CD4-positive, alpha-beta T cell treated with Interleukin-2 at 100 ng/mL for 4 hours (primary cell): Measurements from ENCODE around the gene HSPB1.
"Not testable (repeated sequence)": the region's sequence is repeated elsewhere in the genome, so short reads cannot be mapped to it uniquely, and the experiment has no call there.

Experiments used
- DNase-seq: peaks from one replicate; pipeline ENCODE4 v3.0.0-alpha.2; 2020; ENCODE audit warnings: low spot score

HSPB1 gene

DNA sequence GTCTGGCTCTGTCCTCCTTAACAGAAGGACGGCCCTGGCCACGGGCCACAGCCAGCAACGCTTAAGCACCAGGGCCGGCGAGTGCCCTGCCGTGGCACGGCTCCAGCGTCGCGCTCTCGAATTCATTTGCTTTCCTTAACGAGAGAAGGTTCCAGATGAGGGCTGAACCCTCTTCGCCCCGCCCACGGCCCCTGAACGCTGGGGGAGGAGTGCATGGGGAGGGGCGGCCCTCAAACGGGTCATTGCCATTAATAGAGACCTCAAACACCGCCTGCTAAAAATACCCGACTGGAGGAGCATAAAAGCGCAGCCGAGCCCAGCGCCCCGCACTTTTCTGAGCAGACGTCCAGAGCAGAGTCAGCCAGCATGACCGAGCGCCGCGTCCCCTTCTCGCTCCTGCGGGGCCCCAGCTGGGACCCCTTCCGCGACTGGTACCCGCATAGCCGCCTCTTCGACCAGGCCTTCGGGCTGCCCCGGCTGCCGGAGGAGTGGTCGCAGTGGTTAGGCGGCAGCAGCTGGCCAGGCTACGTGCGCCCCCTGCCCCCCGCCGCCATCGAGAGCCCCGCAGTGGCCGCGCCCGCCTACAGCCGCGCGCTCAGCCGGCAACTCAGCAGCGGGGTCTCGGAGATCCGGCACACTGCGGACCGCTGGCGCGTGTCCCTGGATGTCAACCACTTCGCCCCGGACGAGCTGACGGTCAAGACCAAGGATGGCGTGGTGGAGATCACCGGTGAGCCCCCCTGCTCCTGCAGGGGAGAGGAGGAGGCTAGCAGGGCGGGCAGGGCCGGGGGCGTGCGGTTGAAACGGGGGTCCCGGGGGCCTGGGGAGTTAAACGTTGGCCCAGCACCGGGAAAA lies at the start of gene HSPB1:
Gene HSPB1, plus strand, starts transcription at position 327 of the 855 bp plus-strand sequence. Its CDS starts 40 bp downstream, at position 367.
- DNase-seq = peak; percentile 79

DNA sequence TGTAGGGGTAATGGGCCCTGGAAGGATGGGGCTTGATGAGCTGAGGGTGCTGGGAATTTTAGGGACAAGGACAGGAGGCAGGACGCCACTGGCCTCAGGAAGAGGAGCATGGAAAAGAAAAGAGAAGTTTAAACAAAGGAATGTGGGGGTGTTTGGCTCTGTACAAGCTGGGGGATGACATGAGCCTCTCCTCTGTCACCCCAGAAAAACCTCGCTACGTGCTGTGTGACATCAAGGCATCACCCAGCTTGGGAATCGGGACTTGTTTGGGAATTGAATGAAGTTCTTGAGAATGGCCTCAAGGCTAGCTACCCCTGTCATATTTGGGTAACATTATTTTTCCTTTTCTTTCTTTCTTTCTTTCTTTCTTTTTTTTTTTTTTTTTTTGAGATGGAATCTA lies 47.7 kb upstream of the HSPB1 start:
- no peak for DNase-seq

DNA sequence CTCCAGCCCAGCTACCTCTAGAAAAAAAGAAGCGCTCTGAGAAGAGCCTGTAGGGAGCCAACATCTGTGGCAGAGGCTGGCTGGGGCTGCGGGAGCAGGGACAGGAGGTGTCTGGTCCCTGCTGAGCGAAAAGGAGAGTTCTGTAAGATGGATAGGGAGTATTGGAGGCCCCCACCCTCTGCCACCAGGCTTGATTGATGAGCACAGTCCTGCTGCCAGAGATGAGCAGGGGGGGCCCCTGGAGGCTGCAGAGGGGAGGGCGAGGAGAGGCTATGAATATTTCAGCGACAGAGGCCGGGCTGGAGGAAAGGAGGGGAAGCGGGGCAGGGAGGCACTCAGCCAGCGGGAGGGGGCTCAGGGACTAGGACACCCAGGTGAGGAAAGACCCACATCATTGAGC lies 44.5 kb upstream of the HSPB1 start:
- DNase-seq = no peak

DNA sequence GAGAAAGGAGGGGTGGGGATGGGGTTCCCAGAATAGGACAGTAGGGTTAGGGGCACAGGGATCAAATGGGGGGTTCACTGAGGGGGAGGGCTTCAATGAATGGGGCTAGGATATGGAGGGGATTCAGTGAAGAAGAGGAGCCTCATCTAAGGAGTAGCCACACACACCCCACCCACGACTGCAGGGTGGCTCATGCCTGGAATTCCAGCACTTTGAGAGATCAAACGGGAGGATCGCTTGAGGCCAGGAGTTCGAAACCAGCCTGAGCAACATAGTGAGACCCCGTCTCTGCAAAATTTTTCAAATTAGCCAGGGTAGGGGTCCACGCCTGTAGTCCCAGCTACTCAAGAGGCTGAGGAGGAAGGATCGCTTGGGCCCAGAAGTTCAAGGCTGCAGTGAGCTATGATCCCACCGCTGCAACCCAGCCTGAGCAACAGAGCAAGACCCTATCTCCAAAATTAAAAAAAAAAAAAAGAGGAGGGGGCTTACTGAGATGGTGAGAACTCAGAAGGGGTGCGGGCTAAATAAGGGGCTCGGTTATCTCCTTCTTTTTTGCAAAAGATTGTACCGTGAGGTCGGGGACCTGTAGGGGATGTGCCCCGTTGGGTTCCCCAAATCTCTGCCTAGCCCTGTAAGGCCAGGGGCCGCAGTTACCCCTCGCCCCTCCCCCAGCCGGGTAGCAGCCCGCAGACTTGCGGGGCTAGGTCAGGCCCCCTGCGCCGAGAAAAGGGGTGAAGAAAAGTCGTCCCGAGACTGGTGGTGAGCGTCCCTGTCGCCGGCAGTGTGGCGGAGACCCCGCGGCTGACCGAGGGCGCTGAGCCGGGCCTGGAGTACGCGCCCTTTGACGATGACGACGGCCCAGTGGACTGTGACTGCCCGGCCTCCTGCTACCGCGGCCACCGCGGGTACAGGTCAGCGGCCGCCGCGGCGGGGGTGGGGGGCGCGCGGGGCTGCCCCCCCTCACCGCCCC lies 43.1 kb upstream of the HSPB1 start:
- no peak for DNase-seq

DNA sequence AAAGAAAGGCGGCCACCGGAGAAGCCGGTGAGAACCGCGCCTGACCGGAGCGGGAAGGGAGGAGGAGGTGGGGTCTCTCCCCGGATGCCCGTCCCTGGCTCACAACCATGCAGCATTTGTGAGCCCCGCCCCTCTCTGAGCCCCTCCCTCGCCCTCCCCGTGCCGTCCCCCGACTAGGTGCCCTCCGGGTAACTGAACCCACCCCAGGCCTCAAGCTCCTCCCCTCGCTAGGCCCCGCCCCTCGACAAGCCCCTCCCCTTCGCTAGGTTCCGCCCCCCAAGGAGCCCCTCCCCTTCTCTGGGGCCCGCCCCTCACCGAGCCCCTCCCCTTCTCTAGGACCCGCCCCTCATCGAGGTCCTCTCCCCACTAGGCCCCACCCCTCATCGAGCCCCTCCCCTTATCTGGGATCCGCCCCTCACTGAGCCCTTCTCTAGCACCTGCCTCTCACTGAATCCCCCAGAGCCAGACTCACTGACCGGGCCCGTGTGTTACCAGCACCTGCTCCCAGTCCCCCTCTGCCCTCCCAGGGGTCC lies 42.2 kb upstream of the HSPB1 start:
- DNase-seq = peak; percentile 10

DNA sequence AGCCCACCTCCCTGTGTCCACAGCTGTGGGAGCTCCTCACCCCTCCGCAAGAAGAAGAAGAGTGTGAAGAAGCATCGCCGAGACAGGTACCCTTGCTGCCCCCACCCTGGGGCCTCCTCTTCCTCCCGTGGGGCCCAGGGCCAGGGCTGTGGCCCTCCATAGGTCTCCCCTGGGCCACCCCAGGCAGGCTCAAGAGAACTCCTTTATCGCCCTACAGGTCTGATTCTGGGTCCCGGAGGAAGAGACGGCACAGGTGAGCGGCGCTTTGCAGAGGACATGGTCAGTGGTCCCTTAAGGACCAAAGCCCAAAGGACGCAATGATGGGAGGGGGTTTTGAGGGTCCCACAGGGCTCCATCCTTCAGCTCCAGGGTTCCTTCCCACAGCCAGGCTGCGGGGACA lies 41.1 kb upstream of the HSPB1 start:
- no peak for DNase-seq

DNA sequence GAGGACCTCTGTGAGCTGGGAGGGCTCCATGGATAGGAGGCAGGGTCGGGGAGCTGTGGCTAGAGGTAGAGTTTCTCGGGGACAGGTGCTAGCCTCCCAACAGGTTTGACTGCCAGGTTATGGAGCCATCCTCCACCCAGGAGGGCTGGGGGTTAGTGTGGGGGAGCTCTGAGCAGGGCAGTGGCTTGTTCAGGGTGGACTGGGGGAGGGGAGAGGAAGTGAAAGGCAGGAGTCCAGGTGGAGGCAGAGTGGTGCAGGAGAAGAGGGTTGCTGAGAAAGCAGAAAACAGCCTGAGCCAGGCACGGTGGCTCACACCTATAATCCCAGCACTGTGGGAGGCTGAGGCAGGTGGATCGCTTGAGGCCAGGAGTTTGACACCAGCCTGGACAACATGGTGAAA lies 40.5 kb upstream of the HSPB1 start:
- no peak for DNase-seq

DNA sequence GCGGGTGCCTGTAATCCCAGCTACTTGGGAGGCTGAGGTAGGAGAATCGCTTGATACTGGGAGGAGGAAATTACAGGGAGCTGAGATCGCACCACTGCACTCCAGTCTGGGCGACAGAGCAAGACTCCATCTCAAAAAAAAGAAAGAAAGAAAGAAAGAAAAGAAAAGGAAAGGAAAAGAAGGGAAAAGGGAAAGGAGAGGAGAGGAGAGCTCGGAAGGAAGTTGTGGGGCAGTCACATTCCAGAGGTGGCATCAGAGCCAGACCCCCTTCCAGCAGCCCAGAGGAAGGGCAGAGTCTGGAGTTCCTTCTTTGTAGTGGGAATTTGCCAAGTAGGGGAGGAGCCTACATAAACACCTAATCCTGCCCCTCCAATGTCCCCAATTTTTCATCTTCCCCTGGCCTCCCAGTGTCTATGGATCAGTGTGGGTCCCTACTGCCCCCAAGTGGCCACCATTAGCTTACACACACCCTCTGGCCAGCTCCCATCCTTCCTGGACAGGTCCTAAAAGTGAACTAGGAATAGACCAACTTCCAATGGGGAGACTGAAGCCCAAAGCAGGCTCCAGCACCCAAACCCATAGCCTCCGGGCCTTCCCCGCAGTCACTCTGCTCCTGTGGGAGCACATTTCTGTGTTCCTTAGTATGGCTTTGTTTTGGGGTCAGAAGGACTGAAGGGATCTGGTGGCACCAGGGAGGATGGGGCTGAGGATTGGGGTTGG lies 39.6 kb upstream of the HSPB1 start:
- peak; percentile 21 for DNase-seq

DNA sequence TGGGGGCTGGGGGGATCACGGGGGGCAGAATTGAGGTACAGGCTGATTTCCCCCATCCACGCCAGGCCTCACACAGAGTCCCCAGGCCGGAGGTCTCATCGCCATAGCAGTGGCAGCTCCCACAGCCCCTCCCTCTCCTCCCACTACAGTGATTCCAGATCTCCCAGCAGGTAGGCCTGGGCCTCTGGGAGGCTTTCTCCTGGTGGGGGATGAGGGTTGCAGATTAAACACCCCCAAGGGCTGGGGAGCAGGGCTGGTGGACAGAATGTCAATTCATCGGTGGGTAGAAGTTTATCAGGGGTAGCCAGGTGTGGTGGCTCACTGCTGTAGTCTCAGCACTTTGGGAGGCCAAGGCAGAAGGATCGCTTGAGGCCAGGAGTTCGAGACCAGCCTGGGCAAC lies 37.2 kb upstream of the HSPB1 start:
- no peak for DNase-seq

DNA sequence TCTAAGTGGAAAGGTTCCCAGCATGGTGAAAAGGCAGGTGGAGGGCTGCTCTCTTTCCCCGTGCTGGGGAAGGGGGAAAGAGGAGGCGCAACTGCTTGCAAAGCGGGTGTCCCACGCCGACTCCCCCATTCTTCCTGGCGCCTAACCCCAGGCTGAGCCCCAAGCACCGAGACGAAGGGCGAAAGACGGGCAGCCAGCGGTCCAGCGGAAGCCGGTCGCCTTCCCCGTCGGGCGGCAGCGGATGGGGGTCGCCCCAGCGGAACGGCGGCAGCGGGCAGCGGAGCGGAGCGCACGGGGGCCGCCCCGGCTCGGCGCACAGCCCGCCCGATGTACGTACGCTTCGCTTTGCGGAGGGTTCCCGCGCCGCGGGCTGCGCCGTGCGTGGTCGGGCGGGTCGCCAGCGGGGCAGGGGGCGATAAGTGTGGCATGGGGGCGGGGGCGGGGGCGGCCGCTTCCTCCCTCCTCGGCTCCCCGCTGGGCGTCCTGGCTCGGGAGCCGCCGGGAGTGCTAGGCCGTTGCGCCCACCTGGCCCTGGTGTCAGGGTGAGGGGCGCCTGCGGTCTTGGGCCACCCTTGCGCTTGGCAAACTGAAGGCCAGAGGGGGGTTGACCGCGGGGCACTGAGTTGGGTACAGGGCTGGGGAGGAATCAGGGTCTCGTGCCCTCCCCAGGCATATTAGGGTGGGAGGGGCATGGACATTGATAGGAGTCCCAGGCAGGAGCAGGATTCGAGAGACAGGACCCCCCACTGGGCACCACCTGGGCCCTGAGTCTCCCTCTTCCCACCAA lies 35.2 kb upstream of the HSPB1 start:
- DNase-seq = no peak

DNA sequence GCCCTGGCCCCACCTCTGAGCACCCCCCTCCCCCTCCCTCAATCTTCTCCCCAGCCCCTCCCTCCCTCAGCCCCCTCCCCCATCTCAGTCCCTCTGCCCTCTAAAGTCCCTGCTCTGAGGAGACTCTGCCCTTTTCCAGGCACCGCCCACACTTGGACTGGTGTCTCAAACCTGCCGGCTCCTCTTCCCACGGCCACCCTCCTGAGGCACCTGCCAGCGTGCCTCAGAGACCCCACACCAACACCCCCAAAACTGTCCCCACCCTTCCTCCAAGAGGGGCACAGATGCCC lies 34.6 kb upstream of the HSPB1 start:
- DNase-seq = no peak

DNA sequence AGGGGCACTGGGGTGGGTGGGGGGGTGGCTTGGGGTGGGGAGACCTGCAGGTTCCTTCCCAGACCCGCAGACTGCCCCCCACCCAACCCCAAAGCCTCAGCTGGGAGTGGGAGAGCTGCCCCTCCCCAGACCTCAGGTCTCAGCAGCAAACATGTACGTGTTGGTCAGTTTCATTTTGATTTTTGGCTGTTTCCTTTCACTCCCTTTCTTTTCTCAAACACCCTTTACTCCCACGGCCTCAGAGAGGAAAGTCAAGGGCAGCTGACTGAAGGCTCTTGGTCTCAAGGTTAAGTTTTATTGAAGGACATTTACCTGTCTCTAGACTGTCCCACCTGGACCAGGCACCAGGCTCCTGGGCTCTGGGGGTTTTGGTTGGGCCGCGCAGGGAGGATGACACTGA lies 34.1 kb upstream of the HSPB1 start:
- DNase-seq = no peak

DNA sequence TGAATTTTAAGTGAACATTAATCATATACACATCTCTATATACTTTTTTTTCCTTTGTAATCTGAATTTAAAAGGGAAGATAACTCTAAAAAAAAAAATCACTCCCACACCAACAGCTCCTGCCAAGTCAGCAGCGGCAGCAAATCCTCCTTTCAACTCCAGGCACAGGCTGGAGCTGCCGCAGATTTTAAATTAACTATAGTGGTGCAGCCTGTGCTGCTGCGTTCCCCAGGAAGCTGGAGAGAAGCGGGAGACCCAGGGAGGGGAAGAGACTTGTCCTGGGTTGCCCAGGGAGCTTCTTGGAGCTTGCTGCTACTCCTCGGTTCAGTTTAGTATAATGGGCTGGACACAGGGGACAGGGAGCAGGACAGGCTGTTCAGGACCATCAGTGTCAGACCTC lies 32.6 kb upstream of the HSPB1 start:
- no peak for DNase-seq

DNA sequence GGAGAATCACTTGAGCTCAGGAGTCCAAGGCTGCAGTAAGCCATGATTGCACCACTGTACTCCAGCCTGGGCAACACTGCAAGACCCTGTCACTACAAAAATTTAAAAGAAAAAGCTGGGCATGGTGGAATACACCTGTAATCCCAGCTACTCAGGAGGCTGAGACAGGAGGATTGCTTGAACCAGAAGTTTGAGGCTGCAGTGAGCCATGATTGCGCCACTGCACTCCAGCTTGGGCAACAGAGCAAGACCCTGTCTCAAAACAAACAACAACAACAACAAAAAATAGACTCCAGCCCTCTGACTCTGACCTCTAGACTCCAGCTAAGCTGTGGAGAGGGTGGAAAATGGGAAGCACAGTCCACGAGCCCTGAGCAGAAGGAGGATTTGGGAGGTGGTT lies 31.1 kb upstream of the HSPB1 start:
- DNase-seq = not testable (repeated sequence)

DNA sequence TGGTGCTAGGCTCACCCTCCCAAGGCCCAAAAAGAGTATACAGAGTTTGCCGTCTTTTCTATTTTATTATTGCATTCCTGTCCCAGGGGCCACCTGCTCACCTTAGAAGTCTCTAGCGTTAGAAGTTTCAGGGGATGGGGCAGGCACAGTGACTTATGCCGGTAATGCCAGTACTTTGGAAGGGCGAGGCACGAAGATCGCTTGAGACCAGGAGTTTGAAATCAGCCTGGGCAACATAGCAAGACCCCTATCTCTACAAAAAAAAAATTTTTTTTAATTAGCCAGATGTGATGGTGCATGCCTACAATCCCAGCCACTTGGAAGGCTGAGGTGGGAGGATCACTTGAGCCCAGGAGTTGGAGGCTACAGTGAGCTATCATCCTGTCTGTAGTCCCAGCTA lies 30.3 kb upstream of the HSPB1 start:
- no peak for DNase-seq

DNA sequence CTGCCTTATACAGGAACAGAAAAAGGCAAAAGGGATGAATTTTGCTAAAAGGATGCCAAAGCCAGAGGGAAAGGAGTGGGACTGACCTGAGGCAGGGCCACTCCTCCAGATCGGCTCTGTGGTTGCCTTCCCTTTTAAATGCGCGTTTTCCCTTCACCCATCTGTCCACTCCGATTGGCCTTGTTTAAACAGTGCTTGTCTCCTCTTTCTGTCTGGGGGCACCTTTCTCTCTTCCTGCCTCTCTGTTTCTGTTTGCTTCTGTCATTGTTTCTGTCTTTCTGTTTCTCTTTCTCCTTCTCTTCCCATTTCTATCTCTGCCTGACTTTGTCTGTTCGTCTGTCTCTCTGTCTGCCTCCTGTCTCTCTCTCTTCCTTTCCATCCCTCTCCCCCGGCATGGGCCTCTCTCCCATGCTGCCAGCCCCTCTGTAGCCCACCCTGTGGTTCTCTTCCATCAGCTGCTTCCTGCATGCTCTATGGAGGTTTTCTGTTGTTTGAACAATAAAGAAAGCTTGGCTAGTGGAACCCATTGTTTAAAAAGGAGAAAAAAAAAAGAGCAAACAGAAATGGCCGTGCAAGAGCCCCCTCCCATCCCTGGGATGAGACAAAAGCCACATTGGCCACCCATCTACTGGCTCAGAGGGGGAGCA lies 29.5 kb upstream of the HSPB1 start:
- DNase-seq = no peak

DNA sequence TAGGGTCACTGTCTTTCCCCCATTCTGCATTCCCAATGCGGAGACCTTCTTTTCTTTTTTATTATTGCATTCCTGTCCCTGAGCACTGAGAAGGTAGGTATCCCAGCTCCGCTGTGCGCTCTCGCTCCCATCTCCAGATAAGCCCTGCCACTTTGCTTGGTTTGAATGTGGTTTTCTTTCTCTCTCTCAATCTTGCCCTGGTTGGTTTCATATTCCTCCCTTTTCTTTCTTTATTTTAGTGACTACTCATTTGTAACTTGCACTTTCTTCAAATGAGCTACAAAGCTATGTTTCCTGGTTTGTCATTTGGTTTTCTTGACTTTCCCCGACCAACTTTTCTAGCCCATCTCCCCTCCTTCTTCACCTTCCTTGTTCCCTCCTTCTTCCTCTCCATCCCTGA lies 29.0 kb upstream of the HSPB1 start:
- DNase-seq = no peak

DNA sequence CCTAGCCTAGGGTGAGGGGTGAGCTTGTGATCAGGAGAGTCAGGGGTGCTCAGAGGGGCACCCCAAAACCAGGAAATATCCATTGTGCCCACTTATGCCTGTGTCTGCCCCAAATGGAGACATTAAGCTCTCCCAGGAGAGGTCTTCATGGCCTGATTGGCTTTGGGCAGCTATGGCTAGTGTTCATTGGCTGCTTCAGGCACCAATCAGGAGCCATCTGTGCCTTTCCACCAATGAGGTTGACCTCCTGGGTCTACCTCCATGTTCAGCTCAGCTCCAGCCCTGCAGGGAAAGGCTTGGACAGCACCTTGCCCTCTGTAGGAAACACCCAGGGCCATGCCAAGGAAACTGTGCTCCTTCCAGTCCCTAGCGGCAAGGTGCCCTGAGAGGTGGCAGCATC lies 23.9 kb upstream of the HSPB1 start:
- no peak for DNase-seq

DNA sequence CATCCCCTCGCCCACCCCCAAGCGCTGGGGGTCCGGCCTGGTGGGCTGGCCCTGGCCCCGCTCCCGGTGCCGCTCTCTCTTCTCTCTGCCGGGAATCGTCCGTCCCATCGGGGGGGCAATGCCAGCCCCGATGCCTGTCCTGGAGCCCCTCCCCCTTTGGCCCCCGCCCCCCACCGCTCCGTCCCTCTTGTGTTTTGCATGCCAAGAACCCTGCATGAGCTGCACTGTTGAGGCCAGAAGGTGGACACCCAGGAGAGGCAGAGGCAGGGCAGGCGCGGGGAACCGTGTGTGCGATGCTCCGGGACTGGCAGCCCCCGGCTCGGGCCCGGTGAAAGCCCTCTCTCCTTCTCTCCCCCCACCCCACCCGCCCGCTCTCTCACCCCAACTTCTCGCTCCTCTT lies 22.1 kb upstream of the HSPB1 start:
- no peak for DNase-seq

DNA sequence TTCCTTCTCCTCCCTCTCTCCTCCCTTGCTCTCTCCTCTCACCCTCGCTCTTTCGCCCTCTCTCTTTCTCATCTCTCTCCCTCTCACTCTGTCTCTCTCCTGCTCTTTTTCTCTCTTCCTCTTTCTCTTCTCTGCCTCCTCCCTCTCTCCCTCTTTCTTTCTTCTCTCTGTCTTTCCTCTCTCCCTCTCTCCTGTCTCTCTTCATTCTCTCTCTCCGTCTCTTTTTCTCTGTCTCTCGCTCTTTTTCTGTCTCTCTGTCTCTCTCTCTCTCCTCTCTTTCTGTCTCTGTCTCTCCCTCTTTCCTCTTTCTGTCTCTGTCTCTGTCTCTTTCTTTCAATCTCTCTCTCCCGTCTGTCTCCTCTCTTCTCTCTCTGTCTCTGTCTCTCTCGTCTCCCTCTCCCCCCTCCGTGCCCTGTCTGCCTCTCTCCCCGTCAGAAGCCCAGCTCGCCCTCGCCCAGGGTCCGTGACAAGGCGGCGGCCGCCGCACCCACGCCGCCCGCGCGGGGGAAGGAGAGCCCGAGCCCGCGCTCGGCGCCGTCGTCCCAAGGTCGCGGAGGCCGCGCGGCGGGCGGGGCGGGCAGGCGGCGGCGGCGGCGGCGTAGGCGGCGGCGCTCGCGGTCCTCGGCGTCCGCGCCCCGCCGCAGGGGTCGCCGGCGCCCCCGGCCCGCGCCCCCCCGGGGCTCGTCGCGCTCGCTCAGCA lies 21.3 kb upstream of the HSPB1 start:
- DNase-seq = no peak
